Pancreas (tissue), 10 donors: ENCODE results near the gene LRRC38. TPM values are rescaled to one million over a fixed set of nuclear protein-coding genes. Genes with fewer than 3 reads are reported as not detected.

ENCODE experiments used
- ATAC-seq, 4 donors: fragments of 200-7000 bp; cut with Tn5 transposase; one replicate each; pipeline versions ENCODE4 v1.8.0 to v1.9.1; 2020; ENCODE audit warnings: mild to moderate bottlenecking in 4 of 4, moderate library complexity in 4 of 4
- DNase-seq, 6 donors: peaks; one replicate each; pipeline ENCODE4 v3.0.0-alpha.2; 2020
- FAIRE-seq: peaks from 2 replicates; lab custom pipeline; 2012; peaks lifted over from hg19 to GRCh38; lab: Jason Lieb, UNC
- H3K27ac ChIP-seq, 4 donors: fragments of 200-600 bp; sonication (generic); 1 replicate in 3 of 4; 2 replicates in 1 of 4; pipeline versions ENCODE4 v1.5.0 to v1.8.0; 2020
- H3K27me3 ChIP-seq, 4 donors: fragments of 200-600 bp; one replicate each; pipeline ENCODE4 v1.8.0; 2021
- H3K36me3 ChIP-seq, 3 donors: fragments of 200-600 bp; sonication (generic) in 1 of 3; one replicate each; pipeline versions ENCODE4 v1.5.0 to v1.8.0; 2020 to 2021
- H3K4me1 ChIP-seq, 3 donors: fragments of 200-600 bp; one replicate each; pipeline ENCODE4 v1.8.0; 2021
- H3K4me3 ChIP-seq, 4 donors: fragments of 200-600 bp; sonication (generic) in 2 of 4; one replicate each; pipeline versions ENCODE4 v1.5.0 to v1.8.0; 2020 to 2021
- H3K9me3 ChIP-seq, 4 donors: fragments of 200-600 bp; one replicate each; pipeline ENCODE4 v1.8.0; 2021
- CTCF ChIP-seq, 4 donors: fragments of 200-600 bp; sonication (generic) in 3 of 4; IDR thresholded peaks; one replicate each; pipeline versions ENCODE4 v1.5.0 to v1.8.0; 2021; ENCODE audit warnings: antibody characterized with exemption in 4 of 4
- WGBS, 2 donors: extraction: QIAGEN DNeasy Blood & Tissue Kit; methylation state at CpG; one replicate each; pipeline ENCODE4 v1.1.7; 2013; 5-methylcytosine and 5-hydroxymethylcytosine counted together
- intact Hi-C, 3 donors: fragments of 100-400 bp; cut with DNase I; formaldehyde crosslinking; loops; one replicate each; pipeline versions ENCODE4 v1.11.1 to v1.14.2; 2022
- polyA plus RNA-seq, 2 donors: library from polyadenylated mRNA; stranded (reverse); fragments of 200-250 nt; gene quantifications; one replicate each; pipeline ENCODE4 v1.2.3, GENCODE V29; 2013
- total RNA-seq, 6 donors: library from RNA; stranded (reverse); fragmentation: NEBNext Ultra II Directional in 4 of 6; extraction: Animal tissue kit (Norgen Biotek cat#: 25700) in 4 of 6; gene quantifications; one replicate each; pipeline versions ENCODE4 v1.2.1 to v1.2.4, GENCODE V29; 2021 to 2023
- donor health status: healthy with polysubstance abuse.
- donor health status: DM: no; HTN: no; CAD: no; lungs with moderate emphysema.
- donor health status: DM: no; HTN: no; CAD: no.
- donor health status: control.
- donor health status: control.
- donor health status: Bipolar disorder and iron deficiency.
- donor health status: DM: yes; HTN: yes; CAD: no.
- donor health status: DM: no; HTN: no; CAD: no.
- donor health status: DM: no; HTN: no; CAD: no.
- donor health status: DM: yes; HTN: yes; CAD: no.

LRRC38 gene
- total and polyA plus RNA-seq, 8 donors = not detected

- Histone ChIP-seq H3K4me1 (no peaks in the 10 kb centered on the region), H3K27ac (no peak overlapping the region), H3K27me3 (no peaks in the 10 kb centered on the region), H3K36me3 (no peaks in the 10 kb centered on the region), H3K9me3 (no peaks in the 10 kb centered on the region), H3K4me3 (no peak overlapping the region)
- intact Hi-C loops = no loop called here
- FAIRE-seq = no peak
- no peak for DNase-seq
- peak in 2 of 4 donors; percentile 29 to 38 for ATAC-seq
- peak in 1 of 4 donors; percentile 11 for TF ChIP-seq CTCF (IDR thresholded peaks at IDR 0.05)
- WGBS, 2 donors = 11 to 12% methylated on average over 5 of the region's 5 CpGs
Measured at GRCh38 chr1:13469343-13469742, 44.5 kb downstream of the LRRC38 start.

- intact Hi-C loops = no loop called here
- DNase-seq (no peak), ATAC-seq (no peak), FAIRE-seq (no peak)
- H3K27ac ChIP-seq = no peak overlapping the region
- WGBS, 2 donors = 36 to 55% methylated on average over 1 of the region's 1 CpG
- H3K36me3 ChIP-seq = no peaks in the 10 kb centered on the region
- peaks cover 0 to 5% (median 0%) of the 10 kb centered on the region in 4 donors for H3K27me3 ChIP-seq
- TF ChIP-seq CTCF (IDR thresholded peaks at IDR 0.05) = no peak
- H3K4me3 ChIP-seq = no peak overlapping the region
- H3K9me3 ChIP-seq = no peaks in the 10 kb centered on the region
- no peaks in the 10 kb centered on the region for H3K4me1 ChIP-seq
Measured at GRCh38 chr1:13465515-13465914, 48.3 kb downstream of the LRRC38 start.

GRCh38 chr1:13462682-13463081 lies 51.1 kb downstream of the LRRC38 start:
- no peak overlapping the region for H3K27ac ChIP-seq
- no peak for ATAC-seq
- TF ChIP-seq CTCF (IDR thresholded peaks at IDR 0.05) = no peak
- WGBS, 2 donors = 45 to 54% methylated on average over 7 of the region's 7 CpGs
- no peaks in the 10 kb centered on the region for H3K9me3 ChIP-seq
- no peak for DNase-seq
- H3K36me3 ChIP-seq = no peaks in the 10 kb centered on the region
- no peaks in the 10 kb centered on the region for H3K4me1 ChIP-seq
- intact Hi-C loops = no loop called here
- FAIRE-seq = no peak
- peaks cover 0 to 5% (median 0%) of the 10 kb centered on the region in 4 donors for H3K27me3 ChIP-seq
- no peak overlapping the region for H3K4me3 ChIP-seq

GRCh38 chr1:13461977-13462376 lies 51.8 kb downstream of the LRRC38 start:
- no peak for TF ChIP-seq CTCF (IDR thresholded peaks at IDR 0.05)
- DNase-seq = no peak
- Histone ChIP-seq H3K9me3 (no peaks in the 10 kb centered on the region), H3K4me3 (no peak overlapping the region), H3K27ac (no peak overlapping the region), H3K27me3 (peaks cover 0 to 5% (median 0%) of the 10 kb centered on the region in 4 donors), H3K4me1 (no peaks in the 10 kb centered on the region), H3K36me3 (no peaks in the 10 kb centered on the region)
- 39 to 53% methylated on average over 2 of the region's 2 CpGs for WGBS, 2 donors
- no peak for FAIRE-seq
- intact Hi-C loops = no loop called here
- ATAC-seq = no peak

- Histone ChIP-seq H3K9me3 (no peaks in the 10 kb centered on the region), H3K4me1 (no peaks in the 10 kb centered on the region), H3K27ac (no peak overlapping the region), H3K36me3 (no peaks in the 10 kb centered on the region), H3K27me3 (peaks cover 0 to 5% (median 0%) of the 10 kb centered on the region in 4 donors), H3K4me3 (no peak overlapping the region)
- no peak for DNase-seq
- no peak for TF ChIP-seq CTCF (IDR thresholded peaks at IDR 0.05)
- 41 to 44% methylated on average over 15 of the region's 15 CpGs for WGBS, 2 donors
- no peak for FAIRE-seq
- intact Hi-C loops = no loop called here
- ATAC-seq = no peak
Measured at GRCh38 chr1:13456904-13457532, 56.8 kb downstream of the LRRC38 start.
